HFFc6 (cell line): ENCODE data around the gene MN1. TPM values are rescaled to one million over a fixed set of nuclear protein-coding genes. Genes with fewer than 3 reads are reported as not detected.

Source experiments
- DNase-seq: peaks from one replicate; pipeline ENCODE4 v3.0.0-alpha.2; 2018
- H3K27ac Mint-ChIP-seq: 2 replicates; pipeline ENCODE4 v1.8.0; 2020; ENCODE audit warnings: mild to moderate bottlenecking, mixed read lengths
- H3K27me3 Mint-ChIP-seq: 2 replicates; pipeline ENCODE4 v1.8.0; 2021; ENCODE audit warnings: mild to moderate bottlenecking, moderate library complexity, mixed read lengths; ENCODE audit not compliant: insufficient read depth
- H3K36me3 Mint-ChIP-seq: 2 replicates; pipeline ENCODE4 v1.8.0; 2021; ENCODE audit warnings: low read depth, mixed read lengths
- H3K4me1 Mint-ChIP-seq: 2 replicates; pipeline ENCODE4 v1.8.0; 2020; ENCODE audit warnings: low read depth, mixed read lengths
- H3K4me3 Mint-ChIP-seq: 2 replicates; pipeline ENCODE4 v1.8.0; 2020; ENCODE audit warnings: mild to moderate bottlenecking, moderate library complexity, mixed read lengths
- H3K9me3 Mint-ChIP-seq: 2 replicates; pipeline ENCODE4 v1.8.0; 2020; ENCODE audit warnings: mild to moderate bottlenecking, mixed read lengths
- CTCF ChIP-seq: fragments of 200-600 bp; sonication (generic); IDR thresholded peaks from 2 replicates; pipeline ENCODE4 v1.5.0; 2021; ENCODE audit warnings: antibody characterized with exemption, mild to moderate bottlenecking
- total RNA-seq, 6 experiments: library from RNA; stranded (reverse); fragmentation: NEBNext Ultra II Directional; extraction: Animal tissue kit (Norgen Biotek cat#: 25700); gene quantifications; 2 replicates in 1 of 6; 3 replicates in 5 of 6; pipeline ENCODE4 v1.2.3, GENCODE V29; 2021

MN1 gene
- total RNA-seq, 6 experiments from 2014 or later, result 0.09 to 0.14 (median 0.12) TPM

DNA sequence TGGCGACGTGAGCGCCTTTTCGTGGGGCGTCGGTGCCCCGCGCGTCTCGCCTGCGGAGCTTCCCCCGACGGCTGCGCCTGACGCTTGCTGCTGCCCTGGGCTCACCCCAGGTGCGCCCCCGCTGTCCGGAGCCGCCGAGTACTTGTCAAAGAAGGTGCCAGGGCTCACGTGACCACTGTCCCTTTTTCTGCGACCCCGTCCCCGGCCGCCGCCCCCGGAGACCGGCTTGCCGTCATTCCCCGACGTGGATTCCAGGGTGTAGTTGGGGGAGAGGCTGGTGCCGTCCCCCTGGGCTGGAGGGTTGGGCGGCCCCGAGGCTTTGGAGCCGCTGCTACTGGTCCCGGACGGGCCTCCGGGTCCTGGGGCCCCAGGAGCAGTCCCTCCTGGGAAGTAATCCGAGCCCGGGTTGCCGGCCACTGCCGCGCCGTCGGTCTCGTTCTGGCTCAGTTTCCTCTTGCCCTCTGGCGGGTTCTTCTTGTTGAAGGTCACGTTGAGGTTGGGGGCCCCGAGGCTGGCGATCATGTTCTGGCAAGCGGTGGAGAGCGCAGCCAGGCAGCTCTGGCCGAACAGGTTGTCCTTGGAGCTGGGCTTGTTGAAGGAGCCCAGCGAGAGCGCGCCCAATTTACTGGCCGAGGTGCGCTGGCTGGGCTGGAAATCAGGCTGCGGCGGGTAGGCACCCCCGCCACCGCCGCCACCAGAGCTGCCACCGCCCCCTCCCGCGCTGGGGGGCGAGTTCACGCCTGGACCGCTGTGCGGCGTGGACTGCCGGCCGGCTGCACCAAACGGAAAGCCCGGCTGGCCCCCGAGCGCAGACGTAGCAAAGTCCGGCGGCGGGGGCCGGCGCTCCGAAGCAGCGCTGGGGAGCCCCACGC is 3.8 kb downstream of the MN1 start:
- Mint-ChIP-seq H3K4me3 (no peak overlapping the region), H3K36me3 (no peaks in the 10 kb centered on the region), H3K9me3 (no peaks in the 10 kb centered on the region), H3K4me1 (no peaks in the 10 kb centered on the region; the same call in 1 of the 2 replicates), H3K27me3 (peaks cover 13% of the 10 kb centered on the region), H3K27ac (no peak overlapping the region)
- no peak for DNase-seq
- no peak for TF ChIP-seq CTCF

- peaks cover 16% of the 10 kb centered on the region for H3K27me3 Mint-ChIP-seq
- no peaks in the 10 kb centered on the region for H3K36me3 Mint-ChIP-seq
- no peaks in the 10 kb centered on the region for H3K9me3 Mint-ChIP-seq
- H3K4me1 Mint-ChIP-seq, result no peaks in the 10 kb centered on the region; the same call in 1 of the 2 replicates
- H3K4me3 Mint-ChIP-seq, result no peak overlapping the region
- DNase-seq, result no peak
- no peak overlapping the region for H3K27ac Mint-ChIP-seq
- no peak for TF ChIP-seq CTCF
Observed at GRCh38 chr22:27796829-27797519, 4.6 kb downstream of the MN1 start.

DNA sequence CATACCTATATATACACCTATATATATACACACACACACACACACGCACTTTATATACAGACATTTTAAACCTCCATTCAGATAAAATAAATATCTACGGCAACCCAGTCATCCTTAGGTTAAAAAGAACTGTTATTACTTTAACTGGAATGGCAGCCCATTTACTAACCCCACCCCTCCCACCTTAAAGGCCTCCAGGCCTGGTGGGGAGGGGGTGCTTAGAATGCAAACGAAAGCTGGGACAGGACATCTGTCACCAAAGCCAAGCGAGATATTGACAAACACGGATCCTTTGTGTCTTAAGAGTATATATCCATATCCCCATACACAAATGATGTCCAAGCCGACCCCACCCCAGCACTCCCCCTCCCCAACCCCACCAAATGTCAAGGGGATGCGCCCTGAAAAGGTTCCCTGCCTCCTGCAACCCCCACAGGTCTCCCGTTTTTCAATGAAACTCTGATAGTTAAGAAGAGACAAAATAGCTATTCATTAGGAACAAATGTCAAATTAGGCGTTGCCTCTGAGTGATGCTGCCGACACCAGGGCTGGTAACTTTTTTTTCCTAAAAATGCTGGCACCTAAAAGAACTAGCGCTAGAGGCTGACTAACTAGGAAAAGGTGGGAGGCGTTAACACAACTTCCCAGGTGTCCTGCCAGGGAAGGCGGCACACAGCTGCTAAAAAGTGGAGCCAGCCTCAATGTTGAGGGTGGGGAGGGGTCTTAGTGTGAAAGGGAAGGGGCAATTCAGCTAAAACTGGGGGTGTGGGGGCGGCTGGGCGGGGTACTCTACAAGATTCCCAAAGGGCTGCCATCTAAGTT is 5.6 kb downstream of the MN1 start:
- H3K36me3 Mint-ChIP-seq, result no peaks in the 10 kb centered on the region
- no peaks in the 10 kb centered on the region for H3K9me3 Mint-ChIP-seq
- no peaks in the 10 kb centered on the region for H3K4me1 Mint-ChIP-seq
- no peak overlapping the region for H3K4me3 Mint-ChIP-seq
- no peak overlapping the region for H3K27ac Mint-ChIP-seq
- TF ChIP-seq CTCF, result no peak
- H3K27me3 Mint-ChIP-seq, result peaks cover 24% of the 10 kb centered on the region
- DNase-seq, result no peak

- Mint-ChIP-seq H3K4me3 (no peak overlapping the region), H3K9me3 (no peaks in the 10 kb centered on the region), H3K4me1 (no peaks in the 10 kb centered on the region), H3K27me3 (peaks cover 33% of the 10 kb centered on the region), H3K36me3 (no peaks in the 10 kb centered on the region), H3K27ac (no peak overlapping the region)
- no peak for DNase-seq
- TF ChIP-seq CTCF, result no peak
Observed at GRCh38 chr22:27795053-27795452, 6.5 kb downstream of the MN1 start.

- no peaks in the 10 kb centered on the region for H3K36me3 Mint-ChIP-seq
- no peak overlapping the region for H3K4me3 Mint-ChIP-seq
- H3K27ac Mint-ChIP-seq, result no peak overlapping the region
- TF ChIP-seq CTCF, result no peak
- H3K4me1 Mint-ChIP-seq, result no peaks in the 10 kb centered on the region
- H3K27me3 Mint-ChIP-seq, result peaks cover 39% of the 10 kb centered on the region
- DNase-seq, result no peak
- H3K9me3 Mint-ChIP-seq, result no peaks in the 10 kb centered on the region
Observed at GRCh38 chr22:27794226-27794625, 7.3 kb downstream of the MN1 start.
